Esophagus squamous epithelium (tissue), 4 donors: Measurements from ENCODE around the gene CXCL6.

ENCODE experiments used
- POLR2A ChIP-seq, 4 donors: fragments of 450-650 bp; IDR thresholded peaks; one replicate each; pipeline ENCODE4 v1.6.1; 2017; ENCODE audit warnings: antibody characterized with exemption in 4 of 4, mild to moderate bottlenecking in 4 of 4, moderate library complexity in 3 of 4
- TF ChIP-seq, protein P1 (sequence below), 6 experiments: fragments of 450-650 bp in 4 of 6; fragments of 200-600 bp in 2 of 6; sonication (generic) in 2 of 6; IDR thresholded peaks; one replicate each; pipeline ENCODE4 v1.5.1; 2016 to 2019; ENCODE audit warnings: antibody characterized with exemption in 6 of 6, mild to moderate bottlenecking in 4 of 6, moderate library complexity in 4 of 6

DNA sequence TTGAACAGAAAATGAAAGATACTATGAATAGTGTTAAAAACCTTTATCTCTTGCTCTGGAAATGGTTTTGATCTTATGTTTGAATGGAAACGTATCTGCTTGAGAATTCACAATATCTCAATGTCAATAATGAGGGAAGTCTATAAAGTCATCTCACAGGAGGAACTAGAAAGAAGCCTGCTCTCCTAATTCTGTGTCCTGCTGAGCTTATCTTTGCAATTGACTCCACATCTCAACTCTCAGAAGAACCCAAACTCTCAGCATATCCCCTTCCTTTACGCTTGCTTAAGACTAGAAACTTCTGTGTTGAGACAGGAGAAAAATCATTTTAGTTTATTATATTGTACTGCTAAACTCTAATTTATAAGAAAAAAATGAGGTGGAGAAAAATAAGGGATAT is 8.3 kb downstream of the CXCL6 start:
- TF ChIP-seq POLR2A (IDR thresholded peaks at IDR 0.05): no peak
- TF ChIP-seq, protein P1, sequence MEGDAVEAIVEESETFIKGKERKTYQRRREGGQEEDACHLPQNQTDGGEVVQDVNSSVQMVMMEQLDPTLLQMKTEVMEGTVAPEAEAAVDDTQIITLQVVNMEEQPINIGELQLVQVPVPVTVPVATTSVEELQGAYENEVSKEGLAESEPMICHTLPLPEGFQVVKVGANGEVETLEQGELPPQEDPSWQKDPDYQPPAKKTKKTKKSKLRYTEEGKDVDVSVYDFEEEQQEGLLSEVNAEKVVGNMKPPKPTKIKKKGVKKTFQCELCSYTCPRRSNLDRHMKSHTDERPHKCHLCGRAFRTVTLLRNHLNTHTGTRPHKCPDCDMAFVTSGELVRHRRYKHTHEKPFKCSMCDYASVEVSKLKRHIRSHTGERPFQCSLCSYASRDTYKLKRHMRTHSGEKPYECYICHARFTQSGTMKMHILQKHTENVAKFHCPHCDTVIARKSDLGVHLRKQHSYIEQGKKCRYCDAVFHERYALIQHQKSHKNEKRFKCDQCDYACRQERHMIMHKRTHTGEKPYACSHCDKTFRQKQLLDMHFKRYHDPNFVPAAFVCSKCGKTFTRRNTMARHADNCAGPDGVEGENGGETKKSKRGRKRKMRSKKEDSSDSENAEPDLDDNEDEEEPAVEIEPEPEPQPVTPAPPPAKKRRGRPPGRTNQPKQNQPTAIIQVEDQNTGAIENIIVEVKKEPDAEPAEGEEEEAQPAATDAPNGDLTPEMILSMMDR (IDR thresholded peaks at IDR 0.05): no peak
